ENCODE data around the gene CBFA2T2. TPM values are rescaled to one million over a fixed set of nuclear protein-coding genes. Genes with fewer than 3 reads are reported as not detected.

CBFA2T2 gene
- total and polyA plus RNA-seq, 10 of the 15 experiments (the other 5 are each of a cell fraction or from before 2014, with no cell fraction given) = 0.61 to 8.6 (median 5.5) TPM

GRCh38 chr20:33686984-33687366 lies 197.1 kb downstream of the CBFA2T2 start:
- 73% methylated on average over 14 of the region's 14 CpGs for WGBS (ENCODE audit: insufficient coverage, insufficient replicate concordance, low lambda C conversion rate, missing lambda C conversion rate)
- ChIA-PET POLR2A (interaction anchor here (1.1 kb wide), 1 partner anchor 22 kb away, joined by 3 read pairs; no protein-coding TSS in a partner anchor), RAD21 (ENCODE audit: unreplicated experiment) (interaction anchor here (1.3 to 1.9 kb wide), 2 partner anchors 33 to 92 kb away, joined by 3 to 4 read pairs; partner anchors contain the start of gene PXMP4)

More at GRCh38 chr20:33686984-33687366, 197.1 kb downstream of the CBFA2T2 start:
- BruUV-seq (replicated peaks) = no TSS peak
- TF ChIP-seq ETV6 (conservative IDR thresholded peaks at IDR 0.05 in 1 of 2, IDR thresholded peaks at IDR 0.05 in 1 of 2; ENCODE audit: borderline replicate concordance in 1 of 2, low read depth in 1 of 2) (no peak), BCLAF1 (IDR thresholded peaks at IDR 0.05) (no peak), CEBPB (IDR thresholded peaks at IDR 0.05; ENCODE audit: borderline replicate concordance in 1 of 2, low read depth in 2 of 2, low read length in 2 of 2) (no peak)
- FAIRE-seq = peak; percentile 56
- H3K27me3 ChIP-seq (replicated peaks in 1 of 2; ENCODE audit: control insufficient read depth in 2 of 2, insufficient read depth in 2 of 2, low read length in 1 of 2) = no peaks in the 10 kb centered on the region
- in situ Hi-C loops (cut with MboI) (no loop called here), intact Hi-C loops (cut with micrococcal nuclease; ENCODE audit: unreplicated experiment) (loop anchor here (1.0 to 10.0 kb wide), 4 partner anchors 45 to 308 kb away; partner anchors contain the start of genes CHMP4B and RALY)
- no peaks in the 10 kb centered on the region for H3K36me3 ChIP-seq (ENCODE audit: control insufficient read depth in 2 of 2, insufficient read depth in 2 of 2, low read length in 1 of 2)
- H2AFZ ChIP-seq (ENCODE audit: control insufficient read depth, low read depth, low read length) = peak overlapping the region; percentile 80
- DNase-seq (ENCODE audit: low read depth, low spot score) = no peak
- H3K4me3 ChIP-seq = peak overlapping the region; percentile 43
- H3K4me1 ChIP-seq (ENCODE audit: control insufficient read depth, insufficient read depth, low read length) = peaks cover 30% of the 10 kb centered on the region
- H3K9ac ChIP-seq (ENCODE audit: control insufficient read depth, insufficient read depth, low read length) = no peak overlapping the region
- SMC1A ChIA-PET (ENCODE audit: uncharacterized antibody, unreplicated experiment) = no interaction called here
- H3K4me2 ChIP-seq (ENCODE audit: control insufficient read depth, insufficient read depth) = peak overlapping the region; percentile 51; the same call in 1 of the 2 replicates
- no peaks in the 10 kb centered on the region for H4K20me1 ChIP-seq (ENCODE audit: control insufficient read depth, insufficient read depth)
- no peaks in the 10 kb centered on the region for H3K9me3 ChIP-seq (replicated peaks; ENCODE audit: control insufficient read depth, insufficient read depth, low read length)
- CTCF ChIA-PET = interaction anchor here (1.1 to 5.6 kb wide), 2 partner anchors 20 to 197 kb away, joined by 3 to 38 read pairs; partner anchors contain the start of gene ACTL10
- H3K79me2 ChIP-seq (ENCODE audit: control insufficient read depth, insufficient read depth, low read length) = peaks cover 31% of the 10 kb centered on the region
- ATAC-seq = no peak
- no peak overlapping the region for H3K27ac ChIP-seq (ENCODE audit: control insufficient read depth, insufficient read depth)
